Neural cell (in vitro differentiated cells): ENCODE data around the gene SLC44A1.

ENCODE experiments used
- CTCF ChIP-seq: fragments of 450-650 bp; IDR thresholded peaks from 2 replicates; pipeline ENCODE4 v1.5.1; 2014; ENCODE audit warnings: antibody characterized with exemption, mild to moderate bottlenecking, moderate library complexity; ENCODE audit not compliant: poor library complexity, severe bottlenecking
- POLR2AphosphoS5 ChIP-seq: IDR thresholded peaks from 2 replicates; pipeline ENCODE4 v1.6.1; 2012
- TAF1 ChIP-seq: IDR thresholded peaks from 2 replicates; pipeline ENCODE4 v1.6.1; 2012; ENCODE audit warnings: low read depth

GRCh38 chr9:105254226-105254625 is 9.8 kb downstream of the SLC44A1 start:
- TF ChIP-seq POLR2AphosphoS5: no peak
- TF ChIP-seq CTCF: no peak
- TF ChIP-seq TAF1: no peak
